VCaP (cell line): ENCODE results near the gene TSPAN32.

Experiments used
- H3K27ac ChIP-seq: fragments of 450-650 bp; 2 replicates; pipeline ENCODE4 v1.5.1; 2017
- CTCF ChIP-seq: fragments of 450-650 bp; conservative IDR thresholded peaks from 2 replicates; pipeline ENCODE4 v1.5.1; 2017; ENCODE audit warnings: mild to moderate bottlenecking, moderate library complexity

The TSPAN32 gene

GRCh38 chr11:2272946-2273280 lies 28.9 kb upstream of the TSPAN32 start:
- no peak overlapping the region for H3K27ac ChIP-seq
- TF ChIP-seq CTCF, result no peak

- H3K27ac ChIP-seq, result no peak overlapping the region
- no peak for TF ChIP-seq CTCF
These were observed 28.5 kb upstream of the TSPAN32 start for GRCh38 chr11:2273311-2273710.

- H3K27ac ChIP-seq, result no peak overlapping the region
- no peak for TF ChIP-seq CTCF
These were observed 28.0 kb upstream of the TSPAN32 start for GRCh38 chr11:2273771-2274170.

GRCh38 chr11:2275334-2276279 lies 26.2 kb upstream of the TSPAN32 start:
- no peak overlapping the region for H3K27ac ChIP-seq
- no peak for TF ChIP-seq CTCF

GRCh38 chr11:2276280-2277007 lies 25.4 kb upstream of the TSPAN32 start:
- TF ChIP-seq CTCF, result no peak
- no peak overlapping the region for H3K27ac ChIP-seq

GRCh38 chr11:2277008-2277346 lies 24.8 kb upstream of the TSPAN32 start:
- TF ChIP-seq CTCF, result no peak
- H3K27ac ChIP-seq, result no peak overlapping the region

- H3K27ac ChIP-seq, result no peak overlapping the region
- TF ChIP-seq CTCF, result no peak
These were observed 23.8 kb upstream of the TSPAN32 start for GRCh38 chr11:2277933-2278523.
